Kidney glomerular epithelial cell (primary cell): ENCODE results near the gene IGFN1.

Experiments used
- DNase-seq: peaks from one replicate; lab custom pipeline; 2025; lab: John Stamatoyannopoulos, UW

IGFN1 gene

DNA sequence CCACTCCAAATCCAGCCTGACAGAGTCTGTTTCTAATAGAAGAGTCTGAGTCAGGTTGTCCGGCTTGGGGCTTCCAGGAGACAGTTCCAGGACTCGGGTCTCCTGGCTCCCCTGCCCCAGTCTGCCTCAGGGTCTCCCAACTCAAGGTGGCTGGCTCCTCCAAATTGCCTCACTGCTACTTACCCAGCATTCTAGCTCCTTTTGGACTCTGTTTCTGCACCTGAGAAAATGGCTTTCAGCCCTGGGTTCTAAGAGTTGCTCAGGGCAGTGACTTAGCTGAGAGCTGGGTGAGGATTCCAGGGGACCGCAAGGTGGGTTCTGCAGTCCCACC, 5.5 kb upstream of the IGFN1 start:
- DNase-seq: no peak

DNA sequence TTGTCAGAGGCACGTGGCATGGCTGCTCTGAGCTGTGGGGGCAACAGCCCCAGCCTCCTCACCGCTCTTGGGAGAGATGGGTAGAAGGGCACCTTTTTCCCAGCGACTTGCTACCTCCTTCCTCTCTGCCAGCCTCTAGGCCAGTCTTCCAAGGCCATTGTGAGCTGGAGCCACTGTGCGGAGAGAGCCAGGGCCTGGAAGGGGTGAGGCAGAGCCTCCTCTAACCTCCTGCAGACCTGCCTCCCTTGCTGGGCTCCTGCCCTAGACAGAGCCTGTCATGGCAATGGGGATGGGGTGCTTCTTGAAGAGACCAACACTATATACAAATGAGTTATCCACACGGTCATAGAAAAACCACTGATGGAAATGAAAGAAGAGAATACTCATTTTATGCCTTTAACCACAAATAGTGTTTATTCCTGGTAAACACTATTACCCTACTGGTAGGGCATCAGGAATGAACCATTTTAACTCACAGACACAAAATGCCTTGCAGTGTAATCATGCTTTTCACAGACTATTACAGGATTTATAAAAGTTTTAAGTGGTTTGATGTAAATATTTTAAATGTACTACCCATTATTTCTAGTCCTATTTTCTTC, 5.0 kb upstream of the IGFN1 start:
- no peak for DNase-seq

DNA sequence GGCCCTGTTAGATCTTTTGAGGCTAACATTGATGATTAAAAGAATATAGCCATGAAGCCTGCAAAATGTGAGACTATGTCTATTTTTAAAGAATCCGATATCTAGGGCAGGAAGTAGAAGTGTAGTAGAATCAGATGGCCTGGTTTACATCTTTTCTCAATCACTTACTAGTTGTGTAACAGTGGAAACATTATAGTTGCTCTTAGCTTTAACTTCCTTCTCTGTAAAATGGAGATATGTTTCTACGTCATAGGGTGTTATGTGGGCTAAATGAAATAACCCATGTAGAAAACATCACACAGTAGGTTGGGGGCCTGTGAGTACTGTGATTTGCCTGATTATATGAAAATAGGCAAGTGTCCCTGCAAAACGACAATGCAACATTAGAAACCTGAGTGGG, 4.4 kb upstream of the IGFN1 start:
- no peak for DNase-seq

DNA sequence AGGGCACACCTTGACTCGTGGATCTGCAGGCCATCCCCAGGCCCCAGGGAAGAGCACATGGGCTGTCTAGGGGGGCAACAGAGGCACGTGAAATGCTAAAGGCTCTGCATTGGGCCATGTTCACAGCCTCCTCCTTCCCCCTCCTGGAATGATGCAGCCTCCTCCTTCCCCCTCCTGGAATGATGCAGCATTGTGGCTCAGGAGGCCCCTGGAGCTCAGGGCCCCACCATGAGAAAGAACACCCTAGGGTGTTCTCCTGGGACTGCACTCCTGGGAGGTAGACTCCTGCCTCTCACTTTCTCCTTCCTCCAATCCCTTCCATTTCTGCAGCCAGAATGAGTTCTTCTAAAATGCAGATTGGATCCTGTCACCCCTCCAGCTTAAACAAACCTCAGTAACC, 1.5 kb upstream of the IGFN1 start:
- no peak for DNase-seq

DNA sequence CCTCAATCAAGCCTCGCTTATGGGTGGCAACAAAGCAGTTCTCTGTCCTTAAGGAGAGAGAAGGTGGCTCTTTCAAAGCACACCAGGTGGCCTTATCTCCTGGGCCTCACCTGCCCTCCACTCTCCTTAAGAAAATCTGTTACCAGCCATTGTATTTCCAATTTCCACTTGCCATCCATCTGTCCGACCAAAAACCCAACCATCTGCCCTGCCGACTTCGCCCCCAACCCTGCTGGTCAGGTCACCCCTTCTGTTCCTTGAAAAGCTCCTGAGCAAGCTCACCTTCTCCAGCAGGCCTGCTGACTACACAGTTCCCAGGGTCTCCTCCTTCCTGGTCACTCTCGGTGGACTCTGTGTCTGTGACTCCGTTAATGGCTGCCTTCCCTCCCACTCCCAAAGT, 619 bp upstream of the IGFN1 start:
- no peak for DNase-seq

DNA sequence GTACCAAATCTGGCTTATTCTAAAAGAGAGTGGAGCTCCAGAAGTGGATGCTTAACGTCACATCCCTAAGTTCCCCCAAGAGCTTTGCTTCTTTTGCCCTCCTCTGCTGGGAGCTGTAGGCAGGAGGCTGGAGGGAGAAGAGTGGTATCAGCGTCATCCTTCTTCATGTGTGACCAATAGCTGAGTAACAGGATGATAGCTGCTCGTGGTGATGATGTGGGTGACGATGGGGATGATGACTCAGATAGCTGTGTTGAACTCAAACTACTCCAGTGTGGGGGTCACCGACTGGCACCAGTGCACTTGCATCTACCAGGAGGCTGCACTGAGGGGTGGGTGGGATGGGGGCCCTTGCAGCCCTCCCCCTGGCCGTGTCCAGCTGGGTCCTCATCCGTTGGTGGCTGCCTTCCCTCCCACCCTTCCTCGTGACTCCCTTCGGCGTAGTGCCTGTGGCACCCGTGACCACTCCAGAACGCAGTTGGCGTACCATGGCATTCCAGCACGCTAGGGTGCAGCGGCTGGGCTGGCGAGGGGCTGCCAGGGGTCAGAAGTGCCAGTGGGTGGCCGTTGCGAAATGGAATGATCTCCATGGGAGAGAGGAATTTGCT, 1.1 kb downstream of the IGFN1 start:
- DNase-seq: peak; percentile 88

DNA sequence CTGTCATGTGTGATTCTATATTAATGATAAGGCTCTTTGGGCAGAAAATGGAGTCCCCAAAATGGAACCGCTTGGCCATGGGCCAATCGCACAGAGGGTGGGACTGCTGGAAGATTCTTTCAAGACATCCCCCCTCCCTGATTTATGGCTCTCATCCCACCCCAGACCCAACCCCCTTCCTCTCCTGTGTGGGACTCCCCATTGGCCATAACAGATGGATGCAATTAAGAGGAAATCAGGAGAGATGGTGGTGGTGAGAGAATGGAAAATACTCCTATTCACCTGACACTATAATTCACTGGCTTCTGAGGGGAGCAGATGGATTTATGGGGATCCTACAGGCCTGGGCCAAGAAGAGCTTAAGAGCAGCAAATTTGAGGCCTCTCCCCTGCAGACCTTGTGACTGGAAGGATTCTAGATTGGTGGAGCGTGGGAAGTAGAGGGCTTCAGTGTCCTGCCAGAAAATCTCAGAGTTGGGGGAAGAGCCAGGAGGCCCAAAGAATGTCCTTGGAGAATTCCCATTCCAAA, 1.7 kb downstream of the IGFN1 start:
- DNase-seq: no peak

DNA sequence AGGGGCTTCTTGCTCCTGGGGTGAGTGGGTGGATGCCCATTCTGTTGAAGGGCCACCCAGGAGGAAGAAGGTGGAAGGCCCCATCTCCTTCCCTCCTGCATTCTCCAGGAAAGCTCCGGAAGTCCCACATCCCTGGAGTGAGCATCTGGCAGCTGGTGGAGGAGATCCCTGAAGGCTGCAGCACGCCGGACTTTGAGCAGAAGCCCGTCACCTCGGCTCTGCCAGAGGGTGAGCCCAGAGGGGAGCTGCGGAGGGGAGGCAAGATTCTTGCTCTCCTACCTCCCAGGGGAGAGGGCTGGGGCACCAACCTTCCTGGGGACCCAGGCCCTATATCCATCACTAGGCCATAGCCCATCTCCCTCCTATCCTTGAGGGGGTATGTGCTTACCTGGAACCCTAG, 3.4 kb downstream of the IGFN1 start:
- no peak for DNase-seq

DNA sequence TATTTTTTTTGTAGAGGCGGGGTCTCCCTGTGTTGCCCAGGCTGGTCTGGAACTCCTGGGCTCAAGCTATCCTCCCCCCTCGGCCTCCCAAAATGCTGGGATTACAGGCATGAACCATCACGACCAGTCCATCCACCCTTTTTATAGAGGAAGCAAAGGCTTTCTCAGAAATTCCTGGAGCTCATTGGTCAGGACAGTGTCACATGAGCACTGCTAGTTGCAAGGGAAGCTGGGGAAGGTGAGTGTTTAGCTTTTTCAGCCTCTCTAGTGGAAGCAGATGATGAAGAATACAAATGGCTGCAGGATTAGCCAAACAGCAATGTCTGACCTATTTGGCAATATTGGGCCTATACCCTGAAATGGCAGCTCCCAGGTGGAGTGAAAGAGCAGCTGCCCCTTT, 8.0 kb downstream of the IGFN1 start:
- no peak for DNase-seq

DNA sequence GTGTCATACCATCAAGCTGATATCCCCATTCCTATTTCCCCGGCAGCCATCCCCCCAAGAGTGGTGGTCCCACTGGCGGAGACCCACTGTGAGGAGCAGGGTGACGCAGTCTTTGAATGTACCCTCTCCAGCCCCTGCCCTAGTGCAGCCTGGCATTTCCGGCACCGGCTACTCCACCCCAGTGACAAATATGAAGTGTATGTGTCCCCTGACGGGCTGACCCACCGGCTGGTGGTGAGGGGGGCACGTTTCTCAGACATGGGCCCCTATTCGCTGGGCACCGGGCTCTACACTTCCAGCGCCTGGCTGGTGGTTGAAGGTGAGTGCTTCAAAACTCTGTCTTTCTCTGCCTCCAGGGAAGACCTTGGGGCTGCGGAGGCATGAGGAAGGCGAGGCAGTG, 14.4 kb downstream of the IGFN1 start:
- DNase-seq: no peak

DNA sequence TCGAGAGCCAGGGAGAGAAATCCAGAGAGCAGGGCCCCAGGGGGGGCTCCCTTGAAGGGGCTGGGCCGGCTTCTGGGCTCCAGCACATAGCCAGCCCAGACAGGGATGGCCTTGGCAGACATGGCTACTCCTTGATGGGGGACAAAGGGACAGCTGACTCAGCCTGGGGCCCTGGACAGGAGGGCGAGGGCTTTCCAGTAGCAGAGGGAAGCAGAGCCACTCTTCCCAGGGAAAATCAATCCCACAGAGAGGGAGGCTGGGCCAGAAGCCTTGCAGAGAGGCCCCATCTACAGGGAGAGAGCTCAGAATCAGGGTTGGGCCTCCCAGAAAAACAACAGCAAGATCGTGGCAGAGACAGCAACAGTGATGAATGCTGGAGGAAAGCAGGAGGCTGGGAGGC, 15.6 kb downstream of the IGFN1 start:
- DNase-seq: no peak

DNA sequence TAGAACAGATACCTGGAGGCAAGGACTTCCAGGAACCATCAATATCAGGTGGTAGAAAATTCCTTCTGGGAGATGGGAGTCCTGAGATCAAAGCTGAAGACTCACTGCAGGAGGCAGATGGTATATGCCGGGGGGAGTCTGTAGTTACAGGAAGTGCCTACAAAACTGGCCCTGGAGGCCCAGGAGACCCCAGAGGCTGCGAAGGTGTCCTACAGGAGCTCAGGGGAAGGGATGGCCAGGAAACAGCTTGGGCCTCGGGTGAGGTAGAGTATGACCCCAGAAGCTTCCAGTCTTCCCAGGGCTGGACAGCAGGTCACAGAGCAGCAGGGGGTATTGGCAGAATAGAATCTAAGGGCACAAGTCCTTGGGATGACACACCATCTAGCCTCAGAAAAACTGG, 16.4 kb downstream of the IGFN1 start:
- no peak for DNase-seq

DNA sequence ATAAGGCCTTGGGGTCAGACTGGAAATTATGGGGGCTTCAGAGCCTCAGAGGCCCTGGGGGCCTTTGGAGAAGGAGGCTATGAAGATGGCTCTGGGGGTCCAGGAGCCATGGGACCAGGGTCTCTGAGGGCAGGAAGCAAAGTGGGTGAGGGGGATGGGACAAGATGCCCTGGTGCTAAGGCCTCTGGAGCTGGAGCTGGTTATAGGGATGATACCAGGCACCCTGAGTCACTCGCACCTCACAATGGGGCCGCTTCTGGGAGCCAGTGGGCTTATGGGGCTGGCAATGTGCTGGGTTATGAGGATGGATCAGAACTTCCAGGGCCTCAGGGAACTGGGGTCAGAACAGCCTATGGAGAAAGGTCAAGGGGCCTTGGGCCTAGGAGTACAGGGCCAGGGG, 17.6 kb downstream of the IGFN1 start:
- no peak for DNase-seq

DNA sequence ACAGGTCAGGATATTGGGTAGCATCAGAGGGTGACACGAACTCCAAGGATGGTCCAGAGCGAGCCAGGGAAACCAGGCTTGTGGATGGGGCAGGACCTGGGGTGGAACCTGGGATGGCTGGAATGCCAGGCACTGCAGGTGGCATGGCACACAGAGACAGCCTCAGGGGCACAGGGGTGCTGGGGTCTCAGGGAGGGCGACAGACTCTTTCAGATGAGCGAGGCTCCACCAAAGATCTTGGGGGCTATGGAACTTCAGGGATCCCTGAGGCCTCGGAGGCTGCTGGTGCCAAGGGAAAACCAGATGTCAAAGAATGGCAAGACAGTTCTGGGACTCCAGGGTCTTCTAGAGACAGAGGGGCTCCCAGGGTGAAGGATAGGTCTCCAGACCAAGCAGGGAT, 21.4 kb downstream of the IGFN1 start:
- no peak for DNase-seq

DNA sequence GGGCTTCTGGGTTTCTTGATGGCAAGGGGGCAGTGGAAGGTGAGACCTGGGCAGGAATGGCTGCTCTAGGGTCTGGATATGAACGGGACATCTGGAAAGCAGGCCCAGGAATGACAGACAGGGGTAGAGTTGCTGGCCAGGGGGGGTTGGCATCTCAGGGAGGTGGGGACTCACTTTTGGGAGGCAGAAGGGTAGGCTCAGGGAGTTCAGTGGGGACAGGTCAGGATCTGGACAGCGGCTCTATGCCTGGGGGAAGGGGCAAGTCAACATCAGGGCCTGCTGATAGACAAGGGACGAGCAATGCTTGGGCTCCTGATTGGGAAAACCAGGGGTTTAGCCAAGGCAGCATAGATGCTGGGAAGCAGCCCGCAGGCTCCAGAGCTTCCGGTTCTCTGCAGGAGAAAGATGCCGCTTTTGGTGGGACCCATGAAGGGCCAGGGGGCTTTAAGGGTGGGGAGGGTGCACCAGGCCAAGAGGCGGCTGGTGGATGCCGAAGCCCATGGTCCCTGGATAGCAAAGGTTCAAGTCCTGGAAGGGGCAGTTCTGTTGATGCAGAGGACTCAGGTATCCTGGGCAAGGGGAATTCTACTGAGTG, 21.9 kb downstream of the IGFN1 start:
- no peak for DNase-seq

DNA sequence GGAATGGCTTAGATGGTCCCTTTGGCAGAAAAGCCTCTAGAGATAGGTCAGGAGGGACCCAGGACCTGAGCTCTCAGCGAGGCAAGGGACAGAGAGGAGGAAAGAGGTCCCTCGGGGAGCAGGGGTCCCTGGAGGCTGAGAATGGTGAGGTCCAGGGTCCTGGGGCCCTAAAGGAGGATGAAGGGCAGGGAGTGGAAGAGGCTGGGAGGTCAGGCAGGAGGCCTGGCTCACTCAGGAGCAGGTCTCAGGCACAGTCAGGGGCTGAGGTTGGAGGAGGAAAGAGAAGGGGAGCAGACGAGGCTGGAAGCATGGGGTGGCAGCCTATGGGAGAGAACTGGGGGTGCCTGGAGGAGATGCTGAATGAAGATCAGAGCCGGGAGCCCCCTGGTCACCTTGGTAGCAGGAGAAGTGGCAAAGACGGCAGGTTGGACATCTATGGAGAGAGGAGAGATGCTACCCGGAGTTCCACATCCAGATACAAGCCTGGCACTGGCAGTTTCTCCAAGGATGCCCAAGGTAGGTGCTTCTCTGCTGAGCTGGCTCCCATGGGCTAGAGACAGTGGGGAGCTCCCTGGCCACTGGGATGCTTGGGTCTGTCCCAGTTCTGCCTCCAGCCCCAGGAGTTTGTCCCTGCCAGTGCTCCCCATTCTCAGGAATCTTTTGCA, 22.6 kb downstream of the IGFN1 start:
- no peak for DNase-seq

DNA sequence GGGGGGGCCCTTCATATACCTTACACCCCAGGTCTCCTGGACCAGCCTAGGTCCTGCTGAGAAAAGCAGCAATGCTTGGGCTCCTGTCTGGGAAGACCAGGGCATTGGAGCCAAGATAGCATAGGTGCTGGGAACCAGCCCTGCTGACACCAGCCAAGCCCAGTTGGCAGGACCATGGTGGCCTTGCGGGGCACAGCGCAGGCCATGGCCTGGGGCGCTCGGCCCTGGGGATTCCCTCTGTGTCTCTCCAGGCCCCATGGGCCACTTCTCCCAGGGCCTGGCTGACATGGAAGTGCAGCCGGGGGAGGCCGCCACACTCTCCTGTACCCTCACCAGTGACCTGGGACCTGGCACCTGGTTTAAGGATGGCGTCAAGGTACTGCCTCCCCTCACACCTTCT, 23.3 kb downstream of the IGFN1 start:
- no peak for DNase-seq

DNA sequence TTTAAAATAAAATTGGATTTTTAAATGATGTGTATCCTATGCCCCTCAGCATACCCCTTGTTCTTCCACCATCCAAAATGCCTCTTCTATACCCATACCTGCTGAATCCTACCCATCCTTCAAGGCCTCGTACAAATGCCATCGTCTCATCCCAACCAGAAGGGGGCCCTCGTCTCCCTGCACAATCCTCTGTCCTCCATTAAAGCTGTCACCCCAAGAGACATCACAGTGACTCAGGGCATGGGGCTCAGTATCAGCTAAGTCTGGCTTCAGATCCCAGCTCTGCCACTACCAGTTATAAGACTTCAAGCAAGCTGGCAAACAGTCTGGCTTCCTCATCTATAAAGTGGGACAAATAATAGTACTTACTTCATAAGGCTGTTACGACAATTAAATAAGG, 23.8 kb downstream of the IGFN1 start:
- DNase-seq: no peak

DNA sequence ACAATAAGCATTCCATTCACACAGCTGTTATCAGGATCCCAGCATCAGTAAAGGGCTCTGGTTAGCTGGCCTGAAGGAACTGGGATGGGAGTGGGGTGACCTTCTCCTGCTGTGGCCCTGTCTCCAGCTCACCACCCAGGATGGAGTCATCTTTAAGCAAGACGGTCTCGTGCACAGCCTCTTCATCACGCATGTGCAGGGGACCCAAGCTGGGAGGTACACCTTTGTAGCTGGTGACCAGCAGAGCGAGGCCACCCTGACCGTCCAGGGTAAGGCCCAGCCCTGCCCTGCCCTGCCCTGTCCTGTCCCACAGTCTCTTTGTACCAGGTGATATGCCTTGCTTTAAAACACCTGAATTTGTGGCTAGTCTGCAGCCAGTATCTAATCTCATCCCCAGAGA, 24.3 kb downstream of the IGFN1 start:
- DNase-seq: no peak

DNA sequence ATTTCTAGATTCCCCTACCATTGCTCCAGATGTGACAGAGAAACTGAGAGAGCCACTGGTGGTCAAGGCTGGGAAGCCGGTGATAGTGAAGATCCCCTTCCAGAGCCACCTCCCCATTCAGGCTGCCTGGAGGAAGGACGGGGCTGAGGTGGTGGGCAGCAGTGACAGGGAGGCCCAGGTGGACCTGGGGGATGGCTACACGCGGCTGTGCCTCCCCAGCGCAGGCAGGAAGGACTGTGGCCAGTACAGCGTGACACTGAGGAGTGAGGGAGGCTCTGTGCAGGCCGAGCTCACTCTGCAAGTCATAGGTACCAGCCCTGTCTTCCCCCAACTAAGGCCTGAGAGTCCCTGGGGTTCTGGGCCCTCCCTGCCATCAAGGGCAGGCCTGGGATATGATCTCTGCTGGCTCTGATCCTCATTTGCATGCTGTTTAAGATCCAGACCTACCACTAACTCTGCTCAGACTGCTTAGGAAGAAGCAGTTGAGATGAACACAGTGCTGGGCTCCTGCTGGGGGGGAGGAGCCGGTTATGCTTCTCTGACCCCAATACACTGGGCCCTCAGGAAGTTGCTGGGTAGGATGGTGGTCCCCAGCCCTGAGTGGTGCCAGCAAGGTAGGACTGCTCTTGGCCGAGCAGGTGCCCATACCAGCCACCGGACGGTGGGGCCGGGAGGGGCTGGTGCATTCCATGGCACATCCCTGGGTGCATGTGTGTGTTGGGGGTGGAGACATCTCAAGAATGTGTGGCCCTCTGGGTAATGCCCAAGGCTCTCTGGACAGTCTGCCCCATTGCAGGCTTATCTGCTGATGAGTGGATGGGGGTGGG, 25.1 kb downstream of the IGFN1 start:
- DNase-seq: no peak

DNA sequence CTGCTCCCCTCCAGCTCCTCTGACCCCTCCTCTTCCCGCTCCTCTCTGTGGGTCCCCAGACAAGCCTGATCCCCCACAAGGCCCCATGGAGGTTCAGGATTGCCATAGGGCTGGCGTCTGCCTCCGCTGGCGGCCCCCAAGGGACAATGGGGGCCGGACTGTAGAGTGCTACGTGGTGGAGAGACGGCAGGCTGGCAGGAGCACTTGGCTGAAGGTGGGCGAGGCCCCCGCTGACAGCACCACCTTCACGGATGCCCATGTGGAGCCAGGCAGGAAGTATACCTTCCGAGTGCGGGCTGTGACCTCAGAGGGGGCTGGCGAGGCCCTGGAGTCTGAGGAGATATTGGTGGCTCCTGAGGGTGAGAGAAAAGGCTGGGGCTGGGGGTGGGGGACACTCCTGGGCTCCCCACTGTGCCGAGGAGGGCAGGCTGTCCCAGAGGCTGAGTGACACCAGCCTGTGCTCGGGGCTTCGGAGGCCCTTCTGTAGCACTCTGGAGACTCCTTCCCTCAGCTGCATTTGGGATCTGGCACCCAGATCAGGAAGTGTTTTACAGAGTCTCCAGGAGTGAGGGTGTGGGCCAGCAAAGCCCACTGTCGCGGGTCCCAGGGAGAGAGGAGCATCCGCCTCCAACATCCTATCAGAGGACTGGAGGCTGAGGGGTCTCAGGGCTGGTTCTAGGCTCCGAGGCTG, 25.9 kb downstream of the IGFN1 start:
- DNase-seq: no peak

DNA sequence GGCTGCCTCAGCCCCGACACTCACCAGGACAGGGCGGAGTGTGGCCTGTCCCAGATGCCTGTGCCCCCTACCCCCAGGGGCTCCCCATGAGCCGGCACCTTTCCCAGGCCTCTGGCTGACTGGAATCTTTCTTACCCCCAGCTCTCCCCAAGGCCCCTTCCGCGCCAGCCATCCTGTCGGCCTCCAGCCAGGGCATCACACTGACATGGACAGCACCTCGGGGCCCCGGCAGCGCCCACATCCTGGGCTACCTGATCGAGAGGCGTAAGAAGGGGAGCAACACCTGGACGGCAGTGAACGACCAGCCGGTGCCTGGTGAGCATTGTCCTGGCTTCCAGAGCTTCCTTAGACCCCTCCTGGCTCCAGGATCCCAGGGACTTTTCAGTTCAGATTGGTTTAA, 26.5 kb downstream of the IGFN1 start:
- DNase-seq: no peak
